ENCODE data around the gene ZSCAN25.
"Not testable (repeated sequence)": the region's sequence is repeated elsewhere in the genome, so short reads cannot be mapped to it uniquely, and the experiment has no call there.

Gene ZSCAN25

DNA sequence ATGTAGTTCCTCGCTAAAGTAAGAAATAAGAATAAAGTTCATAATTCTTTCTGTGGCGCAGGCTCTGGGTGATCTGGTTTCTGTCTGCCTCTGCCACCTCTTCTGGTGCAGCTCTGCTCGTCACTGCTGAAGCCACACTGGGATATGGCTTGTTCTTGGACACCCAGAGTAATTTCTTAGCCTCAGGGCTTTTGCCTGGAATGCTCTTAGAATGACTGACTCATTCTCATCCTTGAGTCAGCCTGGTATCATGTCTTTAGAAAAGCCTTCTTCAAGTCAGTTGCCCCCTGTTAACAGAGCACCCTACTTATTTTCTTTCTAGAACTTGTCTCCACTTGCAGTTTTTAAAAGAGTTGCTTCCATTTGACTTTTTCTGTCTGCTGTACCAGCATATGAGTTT lies 2.0 kb downstream of the ZSCAN25 start:
- no peak for DNase-seq

GRCh38 chr7:99619571-99620130 lies 2.9 kb downstream of the ZSCAN25 start:
- no peak for DNase-seq

DNA sequence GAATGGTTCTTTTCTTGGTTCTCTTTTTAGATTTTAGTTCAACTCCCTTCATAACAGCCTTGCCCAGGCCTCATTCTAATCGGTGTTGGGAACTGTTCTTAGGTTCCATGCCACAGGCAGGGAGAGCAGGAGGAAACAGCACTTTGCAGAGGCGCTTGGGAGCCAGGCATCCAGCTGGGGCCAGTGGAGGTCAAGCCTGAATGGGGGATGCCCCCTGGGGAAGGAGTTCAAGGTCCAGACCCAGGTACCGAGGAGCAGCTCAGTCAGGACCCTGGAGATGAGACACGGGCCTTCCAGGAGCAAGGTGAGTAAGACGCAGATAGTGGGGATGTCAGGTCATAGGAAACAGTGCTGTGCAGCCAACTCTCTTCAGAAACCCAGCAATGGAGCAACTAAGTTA lies 4.5 kb downstream of the ZSCAN25 start:
- DNase-seq = no peak

GRCh38 chr7:99622596-99622995 lies 5.8 kb downstream of the ZSCAN25 start:
- no peak for DNase-seq

DNA sequence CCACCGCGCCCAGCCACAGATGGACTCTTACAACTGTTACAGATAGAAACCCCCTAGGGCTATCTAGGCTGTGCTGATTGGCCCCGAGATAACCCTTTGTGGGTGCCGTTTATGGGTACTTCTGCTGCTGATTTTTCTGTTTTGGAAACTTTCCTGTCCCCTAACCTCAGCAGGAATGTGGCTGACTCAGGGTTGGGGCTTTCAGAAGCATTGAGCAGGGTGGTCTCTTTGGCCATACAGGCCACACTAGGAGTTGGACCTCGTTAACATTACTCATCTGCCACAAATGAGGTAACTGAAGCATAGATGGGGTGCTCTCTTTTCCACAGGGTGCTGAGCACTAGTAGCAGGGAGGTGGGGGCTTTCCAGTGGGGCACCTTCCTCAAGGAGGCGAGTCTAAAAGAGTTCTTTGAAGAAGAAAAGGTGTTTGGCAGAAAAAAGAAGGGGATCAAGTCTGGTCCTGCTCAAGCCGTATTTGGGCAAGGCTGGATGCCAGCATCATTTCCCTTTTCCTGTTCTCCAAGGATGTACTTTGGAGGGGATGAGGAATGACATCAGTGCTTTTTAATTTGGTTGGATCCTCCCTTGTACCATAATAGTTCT lies 6.4 kb downstream of the ZSCAN25 start:
- no peak for DNase-seq

GRCh38 chr7:99623702-99624447 lies 7.1 kb downstream of the ZSCAN25 start:
- no peak for DNase-seq

DNA sequence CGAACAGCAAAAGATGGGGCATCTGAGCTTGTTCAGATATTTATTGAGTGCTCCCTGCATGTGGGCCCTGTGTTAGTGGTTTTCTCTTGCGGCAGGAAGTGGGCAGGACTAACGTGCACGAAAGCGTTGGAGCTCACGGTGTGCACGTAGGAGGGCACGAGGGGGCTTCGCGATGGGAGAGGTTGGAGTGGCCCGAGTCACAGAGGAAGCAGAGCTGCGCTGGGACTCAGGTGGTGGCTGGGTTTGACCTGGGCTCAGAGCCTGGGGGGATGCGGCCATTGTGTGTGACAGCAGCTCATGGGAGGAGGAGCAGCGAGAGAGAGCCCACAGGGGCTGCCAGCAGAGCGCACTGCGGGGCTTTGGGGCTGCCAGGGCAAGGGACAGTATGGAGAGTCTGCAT lies 7.7 kb downstream of the ZSCAN25 start:
- DNase-seq = no peak

GRCh38 chr7:99625321-99625720 lies 8.6 kb downstream of the ZSCAN25 start:
- no peak for DNase-seq

GRCh38 chr7:99625961-99626360 lies 9.2 kb downstream of the ZSCAN25 start:
- DNase-seq = no peak

DNA sequence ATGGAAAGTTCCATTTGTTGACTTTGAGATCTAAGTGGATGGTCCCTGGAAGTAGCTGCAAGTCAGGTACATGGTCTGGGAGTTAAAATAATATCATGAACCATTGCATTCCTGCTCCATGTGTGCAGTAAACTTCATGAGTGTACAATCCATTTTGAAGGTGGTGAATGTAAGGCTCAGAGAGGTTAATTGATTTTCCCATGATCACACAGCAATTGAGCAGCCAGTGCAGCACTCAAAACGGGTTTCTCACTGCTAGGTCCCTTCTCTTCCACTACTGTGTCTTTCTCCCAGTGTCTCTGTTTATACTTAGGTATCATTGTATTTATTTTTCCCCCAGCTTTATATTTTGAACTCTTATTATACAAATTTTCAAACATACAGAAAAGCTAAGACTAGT lies 9.9 kb downstream of the ZSCAN25 start:
- no peak for DNase-seq

DNA sequence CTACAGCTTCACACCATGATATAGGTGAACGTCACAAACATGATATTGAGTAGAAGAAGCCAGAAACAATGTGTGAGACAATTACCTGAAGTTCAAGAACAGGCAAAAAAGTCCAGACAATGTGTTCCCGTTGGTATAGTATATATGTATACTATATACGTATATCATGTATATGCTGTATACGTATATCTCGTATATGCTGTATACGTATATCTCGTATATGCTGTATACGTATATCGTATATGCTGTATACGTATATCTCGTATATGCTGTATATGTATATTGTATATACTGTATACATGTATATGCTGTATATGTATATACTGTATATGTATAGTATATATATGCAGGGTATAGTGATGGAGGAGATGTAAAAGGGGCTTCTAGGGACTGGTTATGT lies 10.8 kb downstream of the ZSCAN25 start:
- DNase-seq = no peak

- DNase-seq = no peak
Measured at GRCh38 chr7:99628471-99629465, 12.0 kb downstream of the ZSCAN25 start.

DNA sequence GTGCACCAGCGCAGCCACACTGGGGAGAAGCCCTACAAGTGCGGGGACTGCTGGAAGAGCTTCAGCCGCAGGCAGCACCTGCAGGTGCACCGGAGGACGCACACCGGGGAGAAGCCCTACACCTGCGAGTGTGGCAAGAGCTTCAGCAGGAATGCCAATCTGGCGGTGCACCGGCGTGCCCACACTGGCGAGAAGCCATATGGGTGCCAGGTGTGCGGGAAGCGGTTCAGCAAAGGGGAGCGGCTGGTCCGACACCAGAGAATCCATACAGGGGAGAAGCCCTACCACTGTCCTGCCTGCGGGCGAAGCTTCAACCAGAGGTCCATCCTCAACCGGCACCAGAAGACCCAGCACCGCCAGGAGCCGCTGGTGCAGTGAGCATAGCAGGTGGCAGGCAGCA lies 12.9 kb downstream of the ZSCAN25 start:
- no peak for DNase-seq

GRCh38 chr7:99631295-99632109 lies 14.8 kb downstream of the ZSCAN25 start:
- peak in 1 of 14 donors; percentile 4 for DNase-seq

DNA sequence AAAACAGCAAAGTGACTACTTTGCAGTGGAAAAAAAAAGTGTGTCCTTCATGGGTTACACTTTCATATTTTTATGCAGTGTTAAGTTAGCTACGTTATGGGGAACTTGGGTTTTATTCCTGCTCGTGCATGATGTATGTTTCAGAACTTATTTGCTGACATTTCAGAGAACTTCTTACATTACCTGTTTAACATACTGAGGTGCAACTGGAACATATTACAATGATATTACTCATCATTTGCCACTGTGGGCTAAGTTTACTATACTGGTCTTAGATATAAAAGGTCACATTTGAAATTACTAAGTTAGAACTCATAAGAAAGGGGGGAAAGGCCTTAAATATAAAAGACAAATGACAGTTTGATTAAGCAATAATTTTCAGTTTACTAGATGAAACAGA lies 20.7 kb downstream of the ZSCAN25 start:
- not testable (repeated sequence) for DNase-seq

DNA sequence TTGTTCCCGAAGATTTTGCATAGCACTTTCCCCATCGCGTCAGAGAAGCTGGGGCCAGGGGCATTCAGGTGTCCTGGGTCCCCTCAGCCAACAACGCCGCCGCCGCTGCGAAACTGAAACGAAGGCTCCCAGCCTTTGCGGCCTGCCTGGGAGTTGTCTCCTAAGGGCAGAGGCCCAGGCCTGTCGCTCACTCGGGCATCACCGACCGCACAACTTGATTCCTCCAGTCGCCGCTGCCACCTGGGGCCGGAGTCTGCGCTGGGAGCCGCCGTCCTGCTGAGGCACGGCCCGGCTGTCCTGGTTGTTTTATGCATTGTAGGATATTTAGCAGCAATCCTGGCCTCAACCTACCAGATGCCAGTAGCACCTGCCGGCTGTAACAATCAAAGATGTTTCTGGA lies 22.0 kb downstream of the ZSCAN25 start:
- DNase-seq = no peak

DNA sequence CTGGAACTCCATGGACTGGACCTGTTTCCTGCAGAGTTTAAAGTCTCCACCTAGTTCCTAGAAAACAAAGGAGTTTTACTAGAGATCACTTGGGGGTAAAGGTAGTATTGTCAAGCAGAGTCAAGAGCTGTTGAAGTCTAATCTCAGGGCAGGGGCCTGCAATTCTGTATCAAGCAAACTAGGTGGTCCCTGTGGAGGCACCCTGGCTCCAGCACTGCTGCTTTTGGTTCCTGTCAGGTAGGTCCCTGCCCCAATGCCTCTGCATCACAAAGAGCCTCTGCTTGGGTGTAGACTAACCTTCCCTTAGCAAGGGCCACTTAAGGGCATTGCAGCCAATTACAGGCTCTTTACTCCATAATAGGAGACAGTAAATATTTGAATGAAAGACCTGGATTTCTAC lies 22.5 kb downstream of the ZSCAN25 start:
- no peak for DNase-seq

GRCh38 chr7:99642027-99642426 lies 25.3 kb downstream of the ZSCAN25 start:
- no peak for DNase-seq

GRCh38 chr7:99643464-99643863 lies 26.7 kb downstream of the ZSCAN25 start:
- DNase-seq = no peak

DNA sequence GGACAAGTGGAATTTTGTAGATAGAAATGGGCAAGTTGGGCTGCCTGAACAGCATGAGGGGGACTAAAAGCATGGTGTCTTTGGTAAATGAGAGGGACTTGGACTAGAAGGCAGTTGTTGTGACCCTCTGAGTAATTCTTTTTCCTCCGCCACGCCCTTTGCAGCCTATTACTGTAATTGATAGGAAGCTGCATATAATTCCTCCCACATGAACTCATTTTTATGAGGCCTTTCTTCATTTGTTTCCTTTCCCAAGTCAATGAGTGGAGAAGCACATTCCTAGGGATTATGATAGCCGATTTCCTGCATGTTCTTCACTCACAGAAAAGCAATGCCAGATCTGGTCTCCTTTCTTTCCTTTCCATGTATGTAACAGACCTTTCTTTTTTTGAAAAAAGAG lies 27.7 kb downstream of the ZSCAN25 start:
- no peak for DNase-seq

DNA sequence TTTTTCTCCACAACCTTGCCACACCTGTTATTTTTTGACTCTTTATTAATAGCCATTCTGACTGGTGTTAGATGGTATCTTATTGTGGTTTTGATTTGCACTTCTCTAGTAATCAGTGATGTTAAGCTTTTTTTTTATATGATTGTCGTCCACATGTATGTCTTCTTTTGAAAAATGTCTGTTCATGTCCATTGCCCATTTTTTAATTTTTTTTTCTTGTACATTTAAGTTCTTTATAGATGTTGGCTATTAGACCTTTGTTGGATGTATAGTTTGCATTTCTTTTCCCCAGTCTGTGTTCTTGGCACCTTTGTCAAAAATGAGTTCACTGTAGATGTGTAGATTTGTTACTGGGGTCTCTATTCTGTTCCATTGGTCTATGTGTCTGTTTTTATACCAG lies 28.8 kb downstream of the ZSCAN25 start:
- no peak for DNase-seq

DNA sequence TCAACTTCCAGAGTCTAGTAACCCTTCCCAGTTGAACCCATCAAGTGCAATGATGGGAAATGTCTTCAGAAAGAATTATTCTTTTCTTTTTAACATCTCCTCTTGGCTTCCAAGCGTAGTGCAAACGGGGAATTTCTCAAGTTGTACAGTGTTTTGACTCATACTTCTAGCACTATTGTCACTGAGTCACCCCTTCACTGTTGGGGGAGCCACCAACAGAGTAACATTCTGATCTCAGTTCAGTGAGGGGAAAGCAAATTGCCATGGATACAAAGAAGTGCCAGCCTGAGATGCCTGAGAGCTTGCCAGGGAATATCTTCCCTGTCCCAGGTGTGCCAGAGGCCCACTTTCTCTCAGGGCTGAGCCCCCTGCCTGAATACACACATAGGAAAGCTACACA lies 32.1 kb downstream of the ZSCAN25 start:
- no peak for DNase-seq

All from C1 segment of cervical spinal cord (tissue), 14 donors.